GM19455 (cell line): ENCODE measurements around the gene AMDHD2.
A peak's percentile ranks its signal among the peaks of the same experiment; 100 is the strongest.
"Not testable (repeated sequence)": the region's sequence is repeated elsewhere in the genome, so short reads cannot be mapped to it uniquely, and the experiment has no call there.

Source experiments
- ATAC-seq: cut with Tn5 transposase; IDR thresholded peaks from one replicate; pipeline ENCODE4 v1.9.1; 2021; ENCODE audit not compliant: unreplicated experiment

AMDHD2 gene

GRCh38 chr16:2531696-2532493 is 11.7 kb downstream of the AMDHD2 start:
- peak; percentile 81 for ATAC-seq

DNA sequence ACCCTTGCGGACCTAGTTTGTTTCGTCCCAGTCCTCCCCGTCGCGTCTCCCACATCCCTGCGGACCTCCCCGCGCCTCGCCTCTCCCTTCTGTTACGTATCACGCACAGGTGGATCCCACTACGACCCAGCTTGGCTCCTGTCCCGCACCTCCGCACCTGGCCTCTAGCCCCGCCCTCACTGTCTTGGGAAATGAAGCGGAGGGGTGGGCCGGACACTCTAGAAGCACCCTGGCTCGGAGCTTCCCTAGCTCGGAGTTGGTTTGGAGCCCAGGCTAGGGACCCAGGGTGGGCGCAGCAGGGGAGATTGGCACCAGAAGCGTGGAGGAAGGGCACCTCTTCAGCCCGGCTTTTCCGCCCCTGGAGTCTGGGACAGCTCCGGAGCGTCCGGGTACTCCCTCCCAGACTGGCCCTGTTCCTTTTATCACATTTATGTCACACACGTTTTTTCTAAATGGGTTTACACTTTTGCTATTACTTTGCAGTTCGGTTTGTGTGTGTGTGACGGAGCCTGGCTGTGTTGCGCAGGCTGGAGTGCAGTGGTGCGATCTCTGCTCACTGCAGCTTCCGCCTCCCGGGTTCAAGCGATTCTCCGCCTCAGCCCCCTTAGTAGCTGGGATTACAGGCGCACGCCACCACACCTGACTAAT is 12.4 kb downstream of the AMDHD2 start:
- no peak for ATAC-seq

- not testable (repeated sequence) for ATAC-seq
These were observed 13.1 kb downstream of the AMDHD2 start for GRCh38 chr16:2533142-2533755.

GRCh38 chr16:2533912-2534311 is 13.7 kb downstream of the AMDHD2 start:
- ATAC-seq = no peak

DNA sequence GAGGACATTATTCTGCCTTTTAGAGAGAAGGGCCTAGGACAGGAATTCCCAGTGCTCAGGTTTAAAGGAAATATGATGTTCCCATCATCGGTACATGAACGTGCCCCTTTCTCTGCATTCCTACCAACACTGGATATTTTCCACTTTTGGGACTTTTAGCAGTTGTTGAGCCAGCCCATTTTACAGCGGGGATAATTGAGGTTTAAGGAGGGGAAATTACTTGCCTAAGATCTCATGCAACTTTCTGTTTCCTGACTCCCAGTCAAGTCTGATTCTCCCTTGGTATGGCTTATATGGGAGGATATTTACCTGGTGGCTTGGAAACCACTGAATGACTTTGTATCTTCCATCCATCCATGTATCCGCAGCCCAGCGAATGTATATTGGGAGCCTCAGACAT is 14.2 kb downstream of the AMDHD2 start:
- ATAC-seq = not testable (repeated sequence)

GRCh38 chr16:2535625-2536013 is 15.4 kb downstream of the AMDHD2 start:
- ATAC-seq = no peak

DNA sequence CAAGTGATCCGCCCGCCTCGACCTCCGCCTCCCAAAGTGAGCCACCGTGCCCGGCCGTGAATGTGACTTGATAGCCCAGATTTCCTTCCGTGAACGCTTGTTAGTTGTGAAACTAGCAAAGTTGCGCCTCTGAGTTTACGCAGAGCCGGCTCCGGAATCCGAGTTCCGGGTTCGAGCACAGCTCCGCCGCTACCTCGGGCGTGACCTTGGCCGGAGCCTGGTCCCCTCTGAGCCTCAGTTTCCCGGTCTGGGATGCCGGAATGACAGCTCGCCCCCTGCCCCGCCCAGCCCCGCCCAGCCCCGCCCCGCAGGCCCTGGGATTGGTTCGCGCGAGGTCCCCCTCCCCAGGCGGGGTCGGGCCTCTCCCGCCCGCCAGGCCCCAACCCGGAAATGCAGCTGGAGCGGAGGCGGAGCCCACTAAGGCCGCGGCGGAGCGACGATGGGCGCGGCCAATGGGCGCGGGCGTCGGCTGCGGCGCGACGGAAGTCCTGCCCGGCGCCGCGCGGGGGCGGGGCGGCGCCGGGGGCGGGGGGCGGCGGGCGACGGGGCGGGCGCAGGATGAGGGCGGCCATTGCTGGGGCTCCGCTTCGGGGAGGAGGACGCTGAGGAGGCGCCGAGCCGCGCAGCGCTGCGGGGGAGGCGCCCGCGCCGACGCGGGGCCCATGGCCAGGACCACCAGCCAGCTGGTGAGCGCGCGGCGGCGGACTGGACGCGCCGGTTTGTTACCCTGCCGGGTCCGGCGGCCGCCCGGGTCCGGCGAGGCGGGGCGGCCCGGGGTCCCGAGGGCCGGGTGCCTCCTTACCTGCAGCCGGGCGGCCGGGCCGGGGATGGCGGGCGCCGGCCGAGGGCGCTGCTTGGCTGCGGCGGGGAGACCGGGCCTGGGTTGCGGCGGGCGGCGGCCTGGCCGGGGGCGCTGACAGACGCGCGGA is 17.5 kb downstream of the AMDHD2 start, which contains the start of gene PDPK1:
PDPK1 (plus strand) TSS at position 571 of the 929 bp plus-strand sequence; CDS start at position 663, 92 bp downstream.
- peak; percentile 73 for ATAC-seq

- not testable (repeated sequence) for ATAC-seq
These were observed 19.1 kb downstream of the AMDHD2 start for GRCh38 chr16:2539192-2539844.

DNA sequence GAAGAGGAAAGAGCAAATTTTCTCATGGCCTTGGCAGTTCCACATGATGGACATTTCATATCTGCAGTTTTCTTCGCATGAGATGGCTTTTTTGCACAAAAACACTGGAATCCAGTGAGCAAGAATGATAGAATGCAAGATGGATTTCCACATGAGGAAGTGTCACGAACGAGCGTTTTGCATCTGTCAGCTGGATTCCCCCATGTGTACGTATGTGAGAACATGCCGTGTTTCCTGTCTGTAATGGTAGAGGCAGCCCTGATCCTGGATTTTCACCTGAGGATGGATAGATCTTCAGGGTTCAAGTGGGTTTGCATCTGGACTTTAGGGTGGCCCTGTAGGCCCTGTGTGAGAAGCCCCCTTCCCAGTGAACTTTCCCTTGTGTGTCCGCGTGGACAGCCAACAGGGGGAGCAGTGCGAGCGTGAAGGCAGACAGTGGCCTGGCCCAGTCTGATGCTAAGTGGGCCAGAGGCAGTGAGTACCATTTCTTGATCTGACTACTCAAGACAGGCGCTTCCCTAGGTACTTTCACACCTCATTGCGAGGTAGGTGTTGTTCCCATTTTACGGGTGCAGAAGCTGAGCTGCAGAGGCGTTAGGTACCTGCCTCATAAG is 19.8 kb downstream of the AMDHD2 start:
- ATAC-seq = not testable (repeated sequence)

DNA sequence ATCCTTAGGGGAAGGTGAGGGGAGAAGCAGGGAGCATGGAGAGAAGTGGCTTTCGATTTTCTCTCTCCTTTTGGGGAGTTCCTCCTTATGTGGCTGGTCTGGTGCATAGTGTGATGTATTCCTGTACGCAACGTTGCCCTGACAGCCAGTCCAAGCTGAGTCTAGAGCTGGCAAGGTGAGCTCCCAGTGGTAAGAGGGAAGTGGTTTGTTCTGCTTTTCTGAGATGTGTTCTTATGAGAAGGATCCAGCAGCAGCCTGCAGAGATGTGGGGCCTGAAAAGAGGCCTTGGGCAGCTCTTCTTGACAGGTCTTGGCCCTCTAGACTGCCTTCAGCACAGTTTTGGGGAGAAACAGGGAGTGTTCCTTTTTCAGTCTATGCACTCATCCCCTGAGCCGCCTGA is 20.7 kb downstream of the AMDHD2 start:
- ATAC-seq = not testable (repeated sequence)

- not testable (repeated sequence) for ATAC-seq
These were observed 21.2 kb downstream of the AMDHD2 start for GRCh38 chr16:2541409-2541808.

DNA sequence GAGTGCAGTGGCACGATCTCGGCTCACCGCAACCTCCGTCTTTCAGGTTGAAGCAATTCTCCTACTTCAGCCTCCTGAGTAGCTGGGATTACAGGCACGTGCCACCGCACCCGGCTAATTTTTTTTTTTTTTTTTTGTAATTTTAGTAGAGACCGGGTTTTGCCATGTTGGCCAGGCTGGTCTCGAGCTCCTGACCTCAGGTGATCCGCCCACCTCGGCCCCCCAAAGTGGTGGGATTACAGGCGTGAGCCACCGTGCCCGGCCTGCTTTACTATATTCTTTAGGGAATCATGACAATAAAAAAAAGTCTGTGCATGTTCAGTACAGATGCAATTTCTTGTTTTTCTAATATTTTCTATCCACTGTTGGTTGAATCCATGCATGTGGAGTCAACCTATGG is 23.6 kb downstream of the AMDHD2 start:
- ATAC-seq = not testable (repeated sequence)

DNA sequence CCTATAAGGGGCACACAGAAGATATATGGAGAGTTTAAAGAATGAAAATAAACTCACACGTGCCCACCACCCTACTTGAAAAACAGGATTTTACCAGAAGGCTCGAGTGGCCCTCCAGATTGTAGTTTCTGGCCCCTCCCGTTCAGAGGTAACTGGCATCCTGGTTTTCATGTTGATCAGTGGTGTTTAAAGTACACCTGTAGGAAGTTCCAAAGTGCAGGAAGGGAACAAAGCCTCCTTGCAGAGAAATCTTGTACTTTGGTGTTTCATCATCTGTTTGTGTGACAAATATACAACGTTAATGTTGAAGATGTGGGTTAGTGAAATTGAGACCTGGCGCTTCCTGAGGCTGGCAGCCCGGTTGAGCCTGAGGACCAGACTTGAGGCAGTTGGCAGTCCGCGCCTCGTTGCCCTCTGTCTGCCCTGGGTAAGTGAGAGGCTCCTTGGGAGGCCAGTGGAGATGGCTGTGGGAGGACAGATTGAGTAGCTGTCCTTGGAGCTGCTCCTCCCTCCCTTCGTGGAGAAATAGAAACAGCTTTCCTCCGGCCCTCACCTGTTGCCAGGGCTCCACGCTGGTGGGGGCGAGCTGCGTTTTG is 30.2 kb downstream of the AMDHD2 start:
- not testable (repeated sequence) for ATAC-seq

DNA sequence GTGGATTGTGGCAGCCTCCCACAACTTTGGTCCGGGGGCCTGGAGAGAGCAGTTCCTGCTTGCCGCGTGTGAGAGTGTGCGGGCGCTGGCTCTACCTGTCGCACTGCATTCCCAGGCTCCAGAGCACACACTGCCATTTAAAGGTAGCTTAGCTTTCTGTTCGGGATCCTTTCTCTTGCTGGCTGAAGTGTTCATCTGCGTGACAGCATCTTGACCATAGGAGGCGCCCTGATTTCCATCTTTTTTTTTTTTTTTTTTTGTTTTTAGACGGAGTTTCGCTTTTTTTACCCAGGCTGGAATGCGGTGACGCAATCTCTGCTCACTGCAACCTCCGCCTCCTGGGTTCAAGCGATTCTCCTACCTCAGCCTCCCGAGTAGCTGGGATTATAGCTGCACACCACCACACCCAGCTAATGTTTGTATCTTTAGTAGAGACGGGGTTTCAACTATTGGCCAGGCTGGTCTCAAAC is 31.3 kb downstream of the AMDHD2 start:
- ATAC-seq = not testable (repeated sequence)

DNA sequence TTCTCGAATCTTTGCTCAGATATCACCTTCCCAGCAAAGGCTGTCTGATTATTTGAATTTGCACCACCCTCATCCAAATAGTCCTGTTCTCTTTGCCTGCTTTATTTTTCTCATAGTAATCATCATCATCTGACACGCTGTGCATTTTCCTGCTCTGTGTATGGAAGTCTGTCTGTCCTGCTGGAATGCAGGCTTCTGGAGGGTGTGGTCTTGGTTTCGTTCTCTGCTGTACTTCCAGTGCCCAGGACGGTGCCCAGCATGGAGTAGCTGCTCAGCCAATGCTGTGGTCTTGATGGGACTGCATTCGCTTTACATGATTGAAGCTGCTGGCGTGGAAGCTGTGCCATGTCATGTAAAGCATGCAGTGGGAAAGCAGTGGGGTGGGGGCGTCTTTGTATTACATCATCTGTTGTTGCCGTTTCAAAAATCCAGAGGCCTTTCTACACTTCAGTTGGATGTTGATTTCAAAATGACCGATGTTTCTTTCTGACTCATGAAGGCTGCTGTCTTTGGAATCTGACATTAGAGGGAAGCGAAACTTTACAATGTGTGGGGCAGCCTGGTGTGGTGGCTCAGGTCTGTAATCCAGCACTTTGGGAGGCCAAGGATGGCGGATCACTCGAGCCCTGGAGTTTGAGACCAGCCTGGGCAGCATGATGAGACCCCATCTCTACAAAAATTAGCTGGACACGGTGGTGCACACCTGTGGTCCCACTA is 34.7 kb downstream of the AMDHD2 start:
- ATAC-seq = not testable (repeated sequence)

DNA sequence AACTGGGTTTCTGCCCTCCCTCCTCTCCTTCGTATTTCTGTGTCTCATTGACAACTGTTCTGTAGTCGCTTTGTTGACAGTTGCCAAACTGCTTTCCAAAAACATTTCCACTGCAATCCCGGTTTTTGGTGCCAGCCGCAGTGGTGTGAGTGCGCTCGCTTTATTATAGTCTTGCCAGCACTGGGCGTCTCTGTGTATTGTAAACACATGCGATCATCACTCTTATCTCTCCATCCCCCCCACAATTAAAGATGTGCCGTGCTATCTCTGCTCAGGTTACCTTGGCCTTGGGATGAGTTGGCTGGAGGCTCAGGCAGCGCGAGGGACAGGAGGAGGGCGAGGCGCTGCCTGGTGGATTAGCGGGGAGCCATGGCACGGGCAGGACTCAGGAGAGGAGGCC is 37.0 kb downstream of the AMDHD2 start:
- ATAC-seq = not testable (repeated sequence)

DNA sequence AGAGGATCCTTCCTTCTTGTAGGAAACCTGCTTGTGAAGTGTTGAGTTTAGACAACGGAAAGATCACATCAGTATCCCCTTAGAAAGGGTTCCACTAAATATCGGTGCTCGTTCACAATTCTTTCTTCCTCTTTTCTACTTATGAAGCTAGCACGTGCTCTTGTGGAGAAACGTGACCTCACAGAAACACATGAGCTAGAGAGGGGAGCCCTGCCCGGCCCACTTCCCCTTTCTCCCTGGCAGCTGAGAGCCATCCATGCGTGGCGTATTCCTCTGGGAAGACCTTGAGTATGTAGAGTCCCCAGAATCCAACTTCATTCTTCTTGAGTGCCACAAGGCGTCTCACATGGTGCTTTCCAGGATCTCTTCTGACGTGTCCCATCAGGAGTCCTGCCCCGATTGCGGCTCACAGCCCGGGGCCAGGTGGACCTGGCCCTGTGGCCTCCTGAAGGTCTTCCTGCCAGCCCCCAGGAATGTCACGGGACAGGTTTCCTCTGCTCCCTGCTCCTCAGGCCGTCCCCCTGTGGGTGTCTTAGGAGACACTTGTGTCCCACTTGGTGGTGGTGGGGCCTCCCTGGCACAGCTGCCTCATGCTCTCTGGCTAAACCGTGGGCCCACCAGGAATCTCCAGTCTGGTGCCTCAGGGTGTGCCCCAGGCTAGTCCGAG is 40.1 kb downstream of the AMDHD2 start:
- not testable (repeated sequence) for ATAC-seq

- ATAC-seq = not testable (repeated sequence)
These were observed 40.6 kb downstream of the AMDHD2 start for GRCh38 chr16:2560798-2561133.
